Calu3 (cell line): ENCODE data around the gene TIGD6. TPM values are rescaled to one million over a fixed set of nuclear protein-coding genes. Genes with fewer than 3 reads are reported as not detected.
A peak's percentile ranks its signal among the peaks of the same experiment; 100 is the strongest.

Experiments used
- BruUV-seq: library from RNA; stranded (reverse); fragments of 400-500 nt; replicated peaks from 2 replicates; lab custom pipeline; 2021; lab: Mats Ljungman, UMichigan
- CTCF ChIA-PET: fragments of 300-600 bp; sonication (Branson Sonifier 250); formaldehyde crosslinking; loops from one replicate; lab custom pipeline; 2022; ENCODE audit warnings: antibody characterized with exemption; lab: Charles Lee
- DNase-seq: peaks from one replicate; pipeline ENCODE4 v3.0.0; 2022
- H3K27ac Mint-ChIP-seq: one replicate; pipeline ENCODE4 v1.8.0; 2022; ENCODE audit warnings: mixed read lengths; ENCODE audit not compliant: unreplicated experiment
- H3K27me3 Mint-ChIP-seq: one replicate; pipeline ENCODE4 v1.8.0; 2022; ENCODE audit warnings: mixed read lengths; ENCODE audit not compliant: unreplicated experiment
- H3K36me3 Mint-ChIP-seq: one replicate; pipeline ENCODE4 v1.8.0; 2022; ENCODE audit warnings: mild to moderate bottlenecking, moderate library complexity, mixed read lengths; ENCODE audit not compliant: insufficient read depth, unreplicated experiment
- H3K4me1 Mint-ChIP-seq: one replicate; pipeline ENCODE4 v1.8.0; 2022; ENCODE audit warnings: mild to moderate bottlenecking, low read depth, mixed read lengths; ENCODE audit not compliant: unreplicated experiment
- H3K4me3 Mint-ChIP-seq: one replicate; pipeline ENCODE4 v1.8.0; 2022; ENCODE audit warnings: mild to moderate bottlenecking, low read depth, moderate library complexity, mixed read lengths; ENCODE audit not compliant: unreplicated experiment
- H3K9me3 Mint-ChIP-seq: one replicate; pipeline ENCODE4 v1.8.0; 2022; ENCODE audit warnings: low read depth, mixed read lengths; ENCODE audit not compliant: unreplicated experiment
- CTCF ChIP-seq: fragments of 200-600 bp; IDR thresholded peaks from one replicate; pipeline ENCODE4 v1.8.0; 2022; ENCODE audit warnings: antibody characterized with exemption; ENCODE audit not compliant: unreplicated experiment
- intact Hi-C: fragments of 100-400 bp; cut with micrococcal nuclease; formaldehyde crosslinking; loops from one replicate; pipeline ENCODE4 v1.10.0; 2022; ENCODE audit not compliant: unreplicated experiment
- total RNA-seq: library from RNA; stranded (reverse); gene quantifications from 2 replicates; pipeline ENCODE4 v1.2.3, GENCODE V29; 2022

The TIGD6 gene
- total RNA-seq, 1 experiment from 2014 or later: 5.2 TPM

GRCh38 chr5:150026682-150027172, 26.3 kb upstream of the TIGD6 start:
- H3K27ac Mint-ChIP-seq: no peak overlapping the region
- intact Hi-C loops: no loop called here
- DNase-seq: no peak
- H3K4me3 Mint-ChIP-seq: no peak overlapping the region
- CTCF ChIA-PET: no interaction called here
- TF ChIP-seq CTCF: no peak
- no TSS peak for BruUV-seq
- H3K27me3 Mint-ChIP-seq: no peaks in the 10 kb centered on the region
- H3K9me3 Mint-ChIP-seq: no peaks in the 10 kb centered on the region
- peaks cover 58% of the 10 kb centered on the region for H3K36me3 Mint-ChIP-seq
- peaks cover 12% of the 10 kb centered on the region for H3K4me1 Mint-ChIP-seq

GRCh38 chr5:150024346-150024984, 24.0 kb upstream of the TIGD6 start:
- Mint-ChIP-seq H3K27ac (no peak overlapping the region), H3K9me3 (no peaks in the 10 kb centered on the region), H3K4me1 (peaks cover 34% of the 10 kb centered on the region), H3K4me3 (no peak overlapping the region), H3K36me3 (peaks cover 72% of the 10 kb centered on the region), H3K27me3 (no peaks in the 10 kb centered on the region)
- DNase-seq: no peak
- intact Hi-C loops: no loop called here
- no TSS peak for BruUV-seq
- CTCF ChIA-PET: no interaction called here
- TF ChIP-seq CTCF: no peak

GRCh38 chr5:150023136-150023535, 22.7 kb upstream of the TIGD6 start:
- peaks cover 44% of the 10 kb centered on the region for H3K4me1 Mint-ChIP-seq
- H3K4me3 Mint-ChIP-seq: no peak overlapping the region
- no peak for DNase-seq
- H3K9me3 Mint-ChIP-seq: no peaks in the 10 kb centered on the region
- H3K27ac Mint-ChIP-seq: peak overlapping the region; percentile 91
- CTCF ChIA-PET: interaction anchor here (0.6 to 1.8 kb wide), 3 partner anchors 17 to 238 kb away, joined by 3 to 5 read pairs (median 4); no protein-coding TSS in a partner anchor
- TF ChIP-seq CTCF: no peak
- peaks cover 70% of the 10 kb centered on the region for H3K36me3 Mint-ChIP-seq
- BruUV-seq: no TSS peak
- intact Hi-C loops: no loop called here
- H3K27me3 Mint-ChIP-seq: no peaks in the 10 kb centered on the region

GRCh38 chr5:150022681-150023080, 22.2 kb upstream of the TIGD6 start:
- Mint-ChIP-seq H3K4me1 (peaks cover 49% of the 10 kb centered on the region), H3K27ac (peak overlapping the region; percentile 91), H3K9me3 (no peaks in the 10 kb centered on the region), H3K4me3 (no peak overlapping the region), H3K36me3 (peaks cover 72% of the 10 kb centered on the region), H3K27me3 (no peaks in the 10 kb centered on the region)
- TF ChIP-seq CTCF: no peak
- CTCF ChIA-PET: interaction anchor here (0.6 to 1.8 kb wide), 7 partner anchors 16 to 239 kb away, joined by 3 to 7 read pairs (median 4); partner anchors contain the start of genes HMGXB3 and TIGD6
- BruUV-seq: no TSS peak
- no peak for DNase-seq
- intact Hi-C loops: no loop called here
